Sigmoid colon (tissue), 7 donors: ENCODE measurements around the gene ITGB4. TPM values are rescaled to one million over a fixed set of nuclear protein-coding genes. Genes with fewer than 3 reads are reported as not detected.

Experiments
- DNase-seq: peaks from one replicate; pipeline ENCODE4 v3.0.0-alpha.2; 2019
- H3K27ac ChIP-seq, 4 donors: fragments of 200-600 bp; sonication (generic); one replicate each; pipeline ENCODE4 v1.5.1; 2016 to 2019; ENCODE audit warnings: mild to moderate bottlenecking in 1 of 4
- H3K27me3 ChIP-seq, 3 donors: fragments of 200-600 bp; sonication (generic); one replicate each; pipeline ENCODE4 v1.5.1; 2019; ENCODE audit warnings: mild to moderate bottlenecking in 1 of 3
- H3K36me3 ChIP-seq, 4 donors: fragments of 200-600 bp; sonication (generic); one replicate each; pipeline ENCODE4 v1.5.1; 2016 to 2019
- H3K4me1 ChIP-seq, 4 donors: fragments of 200-600 bp; sonication (generic); one replicate each; pipeline ENCODE4 v1.5.1; 2017 to 2019
- H3K4me3 ChIP-seq, 4 donors: fragments of 200-600 bp; sonication (generic); one replicate each; pipeline ENCODE4 v1.5.1; 2017 to 2019; ENCODE audit warnings: mild to moderate bottlenecking in 2 of 4, moderate library complexity in 1 of 4
- H3K9me3 ChIP-seq, 4 donors: fragments of 200-600 bp in 3 of 4; sonication (generic) in 3 of 4; one replicate each; pipeline versions ENCODE4 v1.5.1 to v1.6.1; 2013 to 2019
- EP300 ChIP-seq, 4 donors: sonication (generic); formaldehyde crosslinking; IDR thresholded peaks; one replicate each; pipeline ENCODE4 v1.6.1; 2017; ENCODE audit warnings: antibody characterized with exemption in 4 of 4
- POLR2A ChIP-seq, 2 donors: fragments of 450-650 bp; IDR thresholded peaks; one replicate each; pipeline ENCODE4 v1.6.1; 2016; ENCODE audit warnings: antibody characterized with exemption in 2 of 2, mild to moderate bottlenecking in 2 of 2, moderate library complexity in 2 of 2
- POLR2AphosphoS5 ChIP-seq, 4 donors: sonication (generic); formaldehyde crosslinking; IDR thresholded peaks; one replicate each; pipeline ENCODE4 v1.6.1; 2017; ENCODE audit warnings: antibody characterized with exemption in 4 of 4
- WGBS, 2 donors: extraction: QIAGEN DNeasy Blood & Tissue Kit; methylation state at CpG; one replicate each; pipeline ENCODE4 v1.1.7; 2013; 5-methylcytosine and 5-hydroxymethylcytosine counted together
- intact Hi-C: fragments of 100-400 bp; cut with DNase I; formaldehyde crosslinking; loops from one replicate; pipeline ENCODE4 v1.15.1; 2023
- polyA plus RNA-seq, 3 donors: library from polyadenylated mRNA; stranded (reverse); fragments of 200-250 nt; gene quantifications; one replicate each; pipeline ENCODE4 v1.2.3, GENCODE V29; 2013
- total RNA-seq, 4 donors: library from RNA; depleted of rRNA; stranded (reverse); fragments of >200 nt; gene quantifications; one replicate each; pipeline ENCODE4 v1.1.0, GENCODE V29; 2016
- TF ChIP-seq, protein P1 (sequence below), 4 experiments: fragments of 450-650 bp in 3 of 4; fragments of 200-600 bp in 1 of 4; IDR thresholded peaks; one replicate each; pipeline ENCODE4 v1.5.1; 2016 to 2019; ENCODE audit warnings: antibody characterized with exemption in 4 of 4, mild to moderate bottlenecking in 3 of 4, moderate library complexity in 2 of 4
- donor health status: healthy with polysubstance abuse.
- donor health status: Bipolar disorder and iron deficiency.
- donor health status: healthy.

The ITGB4 gene
- total and polyA plus RNA-seq, 7 donors, result 15.1 to 116 (median 25.8) TPM

DNA sequence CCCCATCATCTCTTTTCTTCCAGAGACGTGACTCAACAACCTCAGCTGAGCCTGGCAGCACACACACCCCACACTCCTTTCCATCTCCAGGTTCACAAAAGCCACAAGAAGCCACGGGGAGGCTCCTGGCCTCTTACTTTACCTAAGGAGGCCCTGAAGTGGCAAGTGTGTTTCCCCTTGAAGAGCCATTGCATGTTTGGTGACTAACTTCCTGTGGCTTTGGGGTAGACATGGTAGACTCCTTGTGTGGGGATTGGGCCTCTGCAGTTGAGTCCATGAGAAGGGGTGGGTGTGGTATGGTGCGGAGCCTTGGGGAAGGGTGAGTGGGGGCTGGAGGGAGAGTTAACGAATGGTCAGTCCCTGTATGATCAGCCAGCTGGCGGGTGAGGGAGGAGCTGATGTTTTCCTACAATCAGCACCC, 29.9 kb upstream of the ITGB4 start:
- peak overlapping the region; percentile 80 to 90 (median 86) for H3K27ac ChIP-seq
- TF ChIP-seq EP300 (IDR thresholded peaks at IDR 0.05) (no peak), POLR2AphosphoS5 (IDR thresholded peaks at IDR 0.05) (no peak), POLR2A (IDR thresholded peaks at IDR 0.05) (no peak)
- TF ChIP-seq, protein P1, sequence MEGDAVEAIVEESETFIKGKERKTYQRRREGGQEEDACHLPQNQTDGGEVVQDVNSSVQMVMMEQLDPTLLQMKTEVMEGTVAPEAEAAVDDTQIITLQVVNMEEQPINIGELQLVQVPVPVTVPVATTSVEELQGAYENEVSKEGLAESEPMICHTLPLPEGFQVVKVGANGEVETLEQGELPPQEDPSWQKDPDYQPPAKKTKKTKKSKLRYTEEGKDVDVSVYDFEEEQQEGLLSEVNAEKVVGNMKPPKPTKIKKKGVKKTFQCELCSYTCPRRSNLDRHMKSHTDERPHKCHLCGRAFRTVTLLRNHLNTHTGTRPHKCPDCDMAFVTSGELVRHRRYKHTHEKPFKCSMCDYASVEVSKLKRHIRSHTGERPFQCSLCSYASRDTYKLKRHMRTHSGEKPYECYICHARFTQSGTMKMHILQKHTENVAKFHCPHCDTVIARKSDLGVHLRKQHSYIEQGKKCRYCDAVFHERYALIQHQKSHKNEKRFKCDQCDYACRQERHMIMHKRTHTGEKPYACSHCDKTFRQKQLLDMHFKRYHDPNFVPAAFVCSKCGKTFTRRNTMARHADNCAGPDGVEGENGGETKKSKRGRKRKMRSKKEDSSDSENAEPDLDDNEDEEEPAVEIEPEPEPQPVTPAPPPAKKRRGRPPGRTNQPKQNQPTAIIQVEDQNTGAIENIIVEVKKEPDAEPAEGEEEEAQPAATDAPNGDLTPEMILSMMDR (IDR thresholded peaks at IDR 0.05), result no peak
- peaks cover 0 to 78% (median 62%) of the 10 kb centered on the region in 4 donors for H3K4me1 ChIP-seq
- peak; percentile 48 for DNase-seq
- 55 to 57% methylated on average over 5 of the region's 5 CpGs for WGBS, 2 donors
- no peaks in the 10 kb centered on the region for H3K9me3 ChIP-seq
- intact Hi-C loops, result no loop called here
- H3K36me3 ChIP-seq, result no peaks in the 10 kb centered on the region
- no peak overlapping the region for H3K4me3 ChIP-seq
- H3K27me3 ChIP-seq, result no peaks in the 10 kb centered on the region

DNA sequence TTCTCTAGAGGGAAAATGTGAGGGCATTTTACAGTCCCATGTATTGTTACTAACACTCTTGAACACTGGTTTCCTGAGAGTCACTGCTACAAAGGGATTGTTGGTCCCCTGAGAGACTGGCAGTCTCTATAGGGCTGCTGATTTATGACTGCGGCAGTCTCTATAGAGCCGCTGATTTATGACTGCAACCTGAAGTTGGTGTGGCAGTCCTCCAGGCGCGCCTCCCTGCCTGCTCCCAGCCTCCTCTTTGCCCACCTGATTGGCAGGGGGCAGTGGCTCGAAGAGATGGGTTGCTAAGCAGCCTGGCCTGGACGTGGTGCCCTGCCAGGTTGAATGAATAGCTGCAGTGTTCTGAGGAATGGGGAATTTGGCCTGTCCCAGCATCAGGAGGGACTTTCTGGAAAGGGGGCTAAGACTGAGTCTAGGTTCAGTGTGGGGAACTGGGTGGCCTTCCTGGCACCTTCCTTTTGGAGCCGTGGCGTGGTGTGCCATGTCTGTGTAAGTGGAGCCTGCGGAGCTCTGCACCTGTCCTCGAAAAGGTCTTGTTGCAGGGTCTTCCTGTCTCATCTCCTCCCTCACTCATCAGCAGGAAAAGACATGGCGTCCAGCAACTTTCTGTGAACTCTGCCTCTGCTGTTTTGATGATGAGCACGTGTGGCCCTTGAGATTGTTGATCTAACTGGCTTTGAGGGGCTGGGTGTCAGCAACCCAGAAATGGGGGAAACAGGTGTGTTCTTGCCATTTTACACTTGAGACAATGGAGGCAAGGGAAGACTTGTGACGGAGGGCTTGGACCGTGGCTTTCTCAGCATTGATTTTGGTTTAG, 29.2 kb upstream of the ITGB4 start:
- no peaks in the 10 kb centered on the region for H3K27me3 ChIP-seq
- peaks cover 0 to 73% (median 62%) of the 10 kb centered on the region in 4 donors for H3K4me1 ChIP-seq
- H3K36me3 ChIP-seq, result no peaks in the 10 kb centered on the region
- peak overlapping the region; percentile 80 to 90 (median 86) for H3K27ac ChIP-seq
- intact Hi-C loops, result no loop called here
- no peak overlapping the region for H3K4me3 ChIP-seq
- peak; percentile 69 for DNase-seq
- TF ChIP-seq POLR2AphosphoS5 (IDR thresholded peaks at IDR 0.05) (peak in 1 of 4 donors; percentile 19), POLR2A (IDR thresholded peaks at IDR 0.05) (no peak)
- H3K9me3 ChIP-seq, result no peaks in the 10 kb centered on the region
- WGBS, 2 donors, result 49 to 73% methylated on average over 14 of the region's 14 CpGs

DNA sequence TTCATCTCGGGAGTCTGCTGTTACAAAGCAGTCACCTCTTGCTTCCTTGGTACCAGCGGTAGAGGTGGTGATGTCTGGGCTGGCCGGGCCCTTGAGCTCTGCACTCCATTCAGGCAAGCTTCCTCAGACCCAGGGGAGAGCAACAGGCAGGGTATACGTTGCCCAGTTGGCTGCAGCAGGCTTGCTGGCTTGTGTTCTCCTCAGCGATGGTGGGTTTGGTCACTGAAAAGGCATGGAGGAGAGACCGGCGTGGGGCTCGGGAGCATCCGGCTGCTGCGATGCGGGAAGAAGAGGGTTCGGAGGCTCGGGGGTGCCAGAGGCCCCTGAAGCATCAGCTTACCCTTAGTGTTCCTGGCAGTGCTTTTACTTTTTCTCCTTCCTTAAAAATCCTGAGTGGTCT, 28.3 kb upstream of the ITGB4 start:
- Histone ChIP-seq H3K9me3 (no peaks in the 10 kb centered on the region), H3K27ac (peak overlapping the region; percentile 80 to 90 (median 86)), H3K27me3 (no peaks in the 10 kb centered on the region), H3K4me3 (peak overlapping the region in 1 of 4 donors; percentile 6), H3K4me1 (peaks cover 0 to 78% (median 68%) of the 10 kb centered on the region in 4 donors), H3K36me3 (peaks cover 0 to 4% (median 0%) of the 10 kb centered on the region in 4 donors)
- 89 to 91% methylated on average over 13 of the region's 13 CpGs for WGBS, 2 donors
- DNase-seq, result peak; percentile 62
- TF ChIP-seq POLR2A (IDR thresholded peaks at IDR 0.05) (no peak), POLR2AphosphoS5 (IDR thresholded peaks at IDR 0.05) (no peak), EP300 (IDR thresholded peaks at IDR 0.05) (no peak)
- TF ChIP-seq, protein P1 (IDR thresholded peaks at IDR 0.05), result no peak
- intact Hi-C loops, result no loop called here

DNA sequence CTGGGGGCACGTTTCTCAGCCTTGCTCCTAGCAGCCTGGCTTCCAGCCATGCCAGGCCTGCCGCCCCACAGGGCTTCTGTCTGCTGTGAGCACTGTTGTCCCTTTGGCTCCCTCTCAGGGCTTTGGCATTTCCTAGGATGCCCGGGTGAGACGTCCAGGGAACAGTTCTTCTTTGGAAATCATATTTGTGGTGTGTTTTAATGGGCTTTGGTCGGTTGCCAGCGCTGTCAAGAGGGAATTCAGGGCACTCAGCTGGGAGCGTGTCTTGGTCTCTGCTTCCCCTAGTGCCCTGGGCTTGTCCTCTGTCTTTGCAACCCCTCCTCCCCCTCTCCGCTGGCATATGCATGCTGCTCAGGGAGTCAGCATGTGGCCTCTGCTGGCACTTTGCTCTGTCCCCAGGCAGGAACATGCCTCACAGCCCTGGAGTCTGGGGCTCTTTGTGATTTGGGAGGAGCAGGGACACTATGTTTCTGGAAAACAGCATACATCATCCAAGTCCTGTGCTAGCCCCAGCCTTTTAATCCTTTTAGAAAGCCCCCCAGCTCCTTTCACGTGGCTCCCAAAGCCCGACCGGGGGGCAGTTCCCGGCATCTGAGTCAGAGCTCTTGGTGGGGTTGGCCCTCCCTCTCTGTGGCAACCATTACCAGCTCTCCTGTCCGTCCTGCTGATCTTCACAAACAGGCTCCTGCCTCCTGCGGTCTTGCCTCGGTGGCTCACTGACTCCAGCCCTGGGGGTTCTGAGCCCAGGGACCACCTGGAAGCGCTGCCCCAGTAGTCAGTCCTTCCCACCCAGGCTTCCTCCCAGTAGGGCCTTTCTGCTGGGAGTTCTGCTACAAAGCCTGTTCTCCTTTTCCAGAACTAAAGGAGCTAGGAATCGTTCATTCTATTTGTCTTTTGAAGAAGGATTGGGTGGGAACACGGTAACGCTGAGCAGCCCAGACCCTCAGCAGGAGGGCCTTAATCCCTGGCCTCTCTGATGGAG, 27.5 kb upstream of the ITGB4 start:
- Histone ChIP-seq H3K4me1 (peaks cover 0 to 80% (median 68%) of the 10 kb centered on the region in 4 donors), H3K27ac (peak overlapping the region; percentile 80 to 90 (median 86)), H3K36me3 (peaks cover 0 to 4% (median 0%) of the 10 kb centered on the region in 4 donors), H3K4me3 (peak overlapping the region in 1 of 4 donors; percentile 6), H3K9me3 (no peaks in the 10 kb centered on the region), H3K27me3 (no peaks in the 10 kb centered on the region)
- WGBS, 2 donors, result 70 to 72% methylated on average over 19 of the region's 19 CpGs
- TF ChIP-seq, protein P1 (IDR thresholded peaks at IDR 0.05), result no peak
- TF ChIP-seq EP300 (IDR thresholded peaks at IDR 0.05) (peak; percentile 7 to 88 (median 46)), POLR2A (IDR thresholded peaks at IDR 0.05) (no peak), POLR2AphosphoS5 (IDR thresholded peaks at IDR 0.05) (peak; percentile 38 to 75 (median 68))
- peak; percentile 96 for DNase-seq
- intact Hi-C loops, result no loop called here
